Breast epithelium (tissue), 3 donors: Measurements from ENCODE around the gene TPD52L1. TPM values are rescaled to one million over a fixed set of nuclear protein-coding genes. Genes with fewer than 3 reads are reported as not detected.

Source experiments
- total RNA-seq, 3 donors: library from RNA; depleted of rRNA; stranded (reverse); fragments of >200 nt; gene quantifications; one replicate each; pipeline ENCODE4 v1.1.0, GENCODE V29; 2016

The TPD52L1 gene
- total RNA-seq, 3 donors from 2014 or later, result 27.2 to 266 (median 81.3) TPM

Other genes starting within 250 kb of the TPD52L1 start
- gene RNF217, start 191.3 kb upstream of the TPD52L1 start, total RNA-seq, result 10 to 100 TPM; 40.1 to 43.3 (median 41.0) TPM
- gene HDDC2, start 148.2 kb downstream of the TPD52L1 start, total RNA-seq, result 10 to 100 TPM; 60.6 to 96.2 (median 88.1) TPM